ENCODE data around the gene ACP1. TPM values are rescaled to one million over a fixed set of nuclear protein-coding genes. Genes with fewer than 3 reads are reported as not detected.
A peak's percentile ranks its signal among the peaks of the same experiment; 100 is the strongest.
"Not testable (repeated sequence)": the region's sequence is repeated elsewhere in the genome, so short reads cannot be mapped to it uniquely, and the experiment has no call there.

ACP1 gene
- total RNA-seq, 1 donor from 2014 or later, result 86.1 TPM

DNA sequence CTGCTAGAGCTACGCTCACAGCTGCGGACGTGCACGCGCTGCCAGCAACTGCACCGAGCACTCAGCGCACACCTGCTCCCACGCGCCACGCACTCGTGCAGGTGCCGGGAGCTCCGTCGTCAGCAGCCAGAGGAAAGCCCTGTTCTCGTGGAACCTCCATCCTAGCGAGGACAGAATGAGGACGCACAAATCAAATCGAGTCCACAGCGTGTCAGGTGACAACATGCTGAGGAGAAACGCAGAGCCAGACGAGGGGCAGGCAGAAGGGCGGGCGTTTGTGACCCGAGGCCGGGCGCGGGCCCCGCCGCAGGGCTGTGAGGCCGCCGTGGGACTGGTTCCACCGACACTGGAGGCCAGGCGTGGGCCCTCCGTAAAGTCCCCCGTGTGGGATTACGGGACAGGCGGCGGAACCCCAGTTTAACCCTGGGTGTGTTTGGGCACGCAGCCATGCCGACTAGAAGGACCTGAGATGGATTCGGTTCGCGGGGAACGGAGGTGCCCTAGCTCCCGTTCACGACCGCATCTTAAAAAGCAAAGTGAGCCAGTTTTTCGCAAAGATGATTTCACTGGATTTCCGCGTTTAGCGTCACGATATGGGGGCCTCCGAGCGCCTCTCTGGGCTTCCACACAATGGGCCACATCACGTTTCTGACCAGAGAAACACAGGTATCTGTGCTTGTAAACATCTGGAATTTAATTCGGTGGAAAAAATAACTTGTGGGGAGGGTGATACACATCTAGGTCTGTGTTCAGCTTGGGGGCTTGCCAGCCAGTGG, 50.0 kb downstream of the ACP1 start:
- H3K36me3 Mint-ChIP-seq (ENCODE audit: unreplicated experiment), result peaks cover 15% of the 10 kb centered on the region
- H3K27ac Mint-ChIP-seq (ENCODE audit: unreplicated experiment), result no peak overlapping the region
- no peaks in the 10 kb centered on the region for H3K9me3 Mint-ChIP-seq (ENCODE audit: unreplicated experiment)
- DNase-seq, result no peak
- no peak overlapping the region for H3K4me3 Mint-ChIP-seq (ENCODE audit: unreplicated experiment)
- TF ChIP-seq, protein P1, sequence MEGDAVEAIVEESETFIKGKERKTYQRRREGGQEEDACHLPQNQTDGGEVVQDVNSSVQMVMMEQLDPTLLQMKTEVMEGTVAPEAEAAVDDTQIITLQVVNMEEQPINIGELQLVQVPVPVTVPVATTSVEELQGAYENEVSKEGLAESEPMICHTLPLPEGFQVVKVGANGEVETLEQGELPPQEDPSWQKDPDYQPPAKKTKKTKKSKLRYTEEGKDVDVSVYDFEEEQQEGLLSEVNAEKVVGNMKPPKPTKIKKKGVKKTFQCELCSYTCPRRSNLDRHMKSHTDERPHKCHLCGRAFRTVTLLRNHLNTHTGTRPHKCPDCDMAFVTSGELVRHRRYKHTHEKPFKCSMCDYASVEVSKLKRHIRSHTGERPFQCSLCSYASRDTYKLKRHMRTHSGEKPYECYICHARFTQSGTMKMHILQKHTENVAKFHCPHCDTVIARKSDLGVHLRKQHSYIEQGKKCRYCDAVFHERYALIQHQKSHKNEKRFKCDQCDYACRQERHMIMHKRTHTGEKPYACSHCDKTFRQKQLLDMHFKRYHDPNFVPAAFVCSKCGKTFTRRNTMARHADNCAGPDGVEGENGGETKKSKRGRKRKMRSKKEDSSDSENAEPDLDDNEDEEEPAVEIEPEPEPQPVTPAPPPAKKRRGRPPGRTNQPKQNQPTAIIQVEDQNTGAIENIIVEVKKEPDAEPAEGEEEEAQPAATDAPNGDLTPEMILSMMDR (IDR thresholded peaks at IDR 0.05; ENCODE audit: partially characterized antibody, unreplicated experiment), result no peak
- peaks cover 9% of the 10 kb centered on the region for H3K27me3 Mint-ChIP-seq (ENCODE audit: unreplicated experiment)
- peaks cover 24% of the 10 kb centered on the region for H3K4me1 Mint-ChIP-seq (ENCODE audit: low read depth, unreplicated experiment)

DNA sequence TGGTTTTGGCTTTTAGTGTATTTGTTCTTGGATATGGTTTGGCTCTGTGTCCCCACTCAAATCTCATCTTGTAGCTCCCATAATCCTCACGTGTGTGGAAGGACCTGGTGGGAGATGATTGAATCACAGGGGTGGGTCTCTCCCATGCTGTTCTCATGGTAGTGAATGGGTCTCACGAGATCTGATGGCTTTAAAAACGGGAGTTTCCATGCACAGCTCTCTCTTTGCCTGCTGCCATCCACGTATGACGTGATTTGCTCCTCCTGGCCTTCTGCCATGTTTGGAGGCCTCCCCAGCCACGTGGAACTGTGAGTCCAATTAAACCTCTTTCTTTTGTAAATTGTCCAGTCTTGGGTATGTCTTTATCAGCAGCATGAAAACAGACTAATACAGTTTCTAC, 51.2 kb downstream of the ACP1 start:
- not testable (repeated sequence) for H3K4me3 Mint-ChIP-seq (ENCODE audit: unreplicated experiment); H3K27me3 Mint-ChIP-seq (ENCODE audit: unreplicated experiment); H3K27ac Mint-ChIP-seq (ENCODE audit: unreplicated experiment); DNase-seq; H3K9me3 Mint-ChIP-seq (ENCODE audit: unreplicated experiment)
- Mint-ChIP-seq H3K4me1 (ENCODE audit: low read depth, unreplicated experiment) (peaks cover 24% of the 10 kb centered on the region), H3K36me3 (ENCODE audit: unreplicated experiment) (peaks cover 15% of the 10 kb centered on the region)

DNA sequence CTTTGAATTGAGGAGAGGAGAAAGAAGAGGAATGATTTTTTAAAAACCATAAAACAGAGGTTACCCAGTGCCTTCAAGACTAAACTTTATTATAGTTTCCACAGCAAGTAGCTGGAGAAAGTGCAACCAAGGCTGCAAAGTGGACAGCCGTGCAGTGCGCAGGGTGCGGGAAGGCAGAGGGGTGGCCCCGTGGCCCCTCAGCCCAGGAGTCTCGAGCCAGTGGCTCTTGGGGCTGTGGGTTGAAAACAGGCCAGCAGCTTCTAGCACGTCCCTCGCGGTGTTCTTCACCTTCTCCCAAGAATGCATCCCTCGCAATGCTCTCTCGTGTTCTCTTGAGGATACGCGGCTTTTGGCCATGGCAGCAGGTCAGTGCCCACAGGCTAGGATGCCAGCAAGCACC, 51.6 kb downstream of the ACP1 start:
- Mint-ChIP-seq H3K4me1 (ENCODE audit: low read depth, unreplicated experiment) (peaks cover 24% of the 10 kb centered on the region), H3K4me3 (ENCODE audit: unreplicated experiment) (no peak overlapping the region), H3K27ac (ENCODE audit: unreplicated experiment) (no peak overlapping the region), H3K36me3 (ENCODE audit: unreplicated experiment) (peaks cover 15% of the 10 kb centered on the region), H3K9me3 (ENCODE audit: unreplicated experiment) (no peaks in the 10 kb centered on the region), H3K27me3 (ENCODE audit: unreplicated experiment) (peaks cover 8% of the 10 kb centered on the region)
- TF ChIP-seq, protein P1 (IDR thresholded peaks at IDR 0.05; ENCODE audit: partially characterized antibody, unreplicated experiment), result no peak
- no peak for DNase-seq

DNA sequence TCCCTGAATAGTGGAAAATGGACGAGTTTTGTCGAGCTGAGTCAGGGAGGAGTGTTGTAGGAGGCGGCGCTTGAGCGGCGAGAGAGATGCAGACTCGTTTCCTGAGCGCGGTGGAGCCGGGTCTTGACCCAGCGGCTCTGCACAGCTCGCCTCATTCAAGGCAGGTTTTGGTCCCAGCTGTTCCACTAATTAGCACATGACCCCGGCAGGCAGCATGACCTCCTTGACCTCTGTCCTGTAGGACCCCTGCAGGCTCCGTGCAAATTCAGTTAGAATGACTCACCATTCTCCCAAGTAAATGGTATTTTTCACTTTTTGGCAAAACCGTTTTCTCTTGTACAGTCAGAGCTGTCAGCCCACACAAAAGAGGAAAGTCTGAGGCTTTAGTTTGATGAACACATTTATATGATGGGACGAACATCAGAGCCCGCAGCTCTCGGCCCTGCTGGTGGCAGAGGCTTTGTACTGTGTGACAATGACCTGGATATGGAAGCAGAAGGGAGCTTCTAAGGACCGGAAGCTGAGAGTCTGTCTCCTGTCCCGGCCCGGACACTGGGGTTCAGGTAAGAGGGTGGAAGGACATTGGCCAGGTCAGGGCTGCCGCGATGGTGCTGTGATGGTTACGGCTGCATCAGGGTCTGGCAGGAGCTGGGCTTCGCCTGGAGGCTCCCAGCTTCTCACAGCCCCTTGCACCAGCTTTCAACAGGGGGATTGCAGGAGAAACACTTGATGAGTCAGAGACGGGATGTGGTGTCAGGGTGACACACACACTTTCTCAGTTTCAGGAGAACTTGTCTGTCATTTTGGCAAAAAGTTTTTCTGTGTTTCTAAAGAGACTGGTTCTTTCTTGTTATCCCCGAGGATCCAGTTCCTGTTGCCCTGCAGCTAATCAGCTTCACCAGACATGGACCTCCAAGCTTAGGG, 53.0 kb downstream of the ACP1 start:
- peaks cover 2% of the 10 kb centered on the region for H3K9me3 Mint-ChIP-seq (ENCODE audit: unreplicated experiment)
- H3K4me3 Mint-ChIP-seq (ENCODE audit: unreplicated experiment), result peak overlapping the region; percentile 11
- peak; percentile 44 for DNase-seq
- H3K4me1 Mint-ChIP-seq (ENCODE audit: low read depth, unreplicated experiment), result peaks cover 24% of the 10 kb centered on the region
- H3K27me3 Mint-ChIP-seq (ENCODE audit: unreplicated experiment), result peaks cover 6% of the 10 kb centered on the region
- peaks cover 15% of the 10 kb centered on the region for H3K36me3 Mint-ChIP-seq (ENCODE audit: unreplicated experiment)
- TF ChIP-seq, protein P1 (IDR thresholded peaks at IDR 0.05; ENCODE audit: partially characterized antibody, unreplicated experiment), result no peak
- H3K27ac Mint-ChIP-seq (ENCODE audit: unreplicated experiment), result peak overlapping the region; percentile 82

DNA sequence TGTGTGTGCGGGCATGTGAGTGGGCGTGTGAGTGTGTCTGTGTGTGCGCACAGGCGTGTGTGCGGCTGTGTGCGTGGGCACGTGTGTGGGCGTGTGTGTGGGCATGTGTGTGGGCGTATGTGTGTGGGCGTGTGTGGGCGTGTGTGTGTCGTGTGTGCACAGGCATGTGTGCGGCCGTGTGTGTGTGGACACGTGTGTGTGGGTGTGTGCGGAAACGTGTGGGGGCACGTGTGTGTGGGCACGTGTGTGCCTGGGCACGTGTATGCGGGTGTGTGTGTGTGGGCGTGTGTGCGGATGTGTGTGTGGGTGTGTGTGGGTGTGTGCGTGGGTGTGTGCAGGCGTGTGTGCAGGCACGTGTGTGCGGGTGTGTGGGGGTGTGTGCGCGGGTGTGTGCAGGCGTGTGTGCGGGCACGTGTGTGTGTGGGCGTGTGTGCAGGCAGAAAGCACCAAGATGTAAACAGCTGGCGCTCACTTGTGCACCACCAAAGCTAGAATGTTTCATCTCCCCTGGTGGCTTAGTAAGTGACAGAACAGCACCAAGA, 54.4 kb downstream of the ACP1 start:
- Mint-ChIP-seq H3K9me3 (ENCODE audit: unreplicated experiment) (peaks cover 2% of the 10 kb centered on the region), H3K27me3 (ENCODE audit: unreplicated experiment) (peaks cover 6% of the 10 kb centered on the region), H3K4me3 (ENCODE audit: unreplicated experiment) (no peak overlapping the region), H3K4me1 (ENCODE audit: low read depth, unreplicated experiment) (peaks cover 19% of the 10 kb centered on the region), H3K27ac (ENCODE audit: unreplicated experiment) (peak overlapping the region; percentile 59), H3K36me3 (ENCODE audit: unreplicated experiment) (peaks cover 15% of the 10 kb centered on the region)
- TF ChIP-seq, protein P1 (IDR thresholded peaks at IDR 0.05; ENCODE audit: partially characterized antibody, unreplicated experiment), result no peak
- no peak for DNase-seq

All from glutamatergic neuron (in vitro differentiated cells).